WTC11 (cell line): ENCODE data around the gene ZNF804A. TPM values are rescaled to one million over a fixed set of nuclear protein-coding genes. Genes with fewer than 3 reads are reported as not detected.

Experiments
- ATAC-seq: fragments of 200-7000 bp; cut with Tn5 transposase; 2 replicates; pipeline ENCODE4 v1.10.0; 2021; ENCODE audit warnings: mild to moderate bottlenecking, moderate library complexity
- CTCF ChIA-PET: fragments of 300-600 bp; sonication (Branson Sonifier 250); formaldehyde crosslinking; loops from one replicate; lab custom pipeline; 2021; ENCODE audit warnings: antibody characterized with exemption; lab: Charles Lee
- POLR2A ChIA-PET: fragments of 350-600 bp; sonication (Branson Sonifier 250); formaldehyde crosslinking; loops from one replicate; lab custom pipeline; 2021; ENCODE audit warnings: antibody characterized with exemption; lab: Charles Lee
- DNase-seq: peaks from one replicate; pipeline ENCODE4 v3.0.0; 2021; ENCODE audit warnings: low spot score
- H3K27ac Mint-ChIP-seq: 2 replicates; pipeline ENCODE4 v1.8.0; 2021; ENCODE audit warnings: mixed read lengths
- H3K27me3 Mint-ChIP-seq: 2 replicates; pipeline ENCODE4 v1.8.0; 2021; ENCODE audit warnings: low read depth, mild to moderate bottlenecking, moderate library complexity, mixed read lengths
- H3K36me3 Mint-ChIP-seq: 2 replicates; pipeline ENCODE4 v1.8.0; 2021; ENCODE audit warnings: mixed read lengths
- H3K4me1 Mint-ChIP-seq: 2 replicates; pipeline ENCODE4 v1.8.0; 2022; ENCODE audit warnings: mixed read lengths
- H3K4me3 Mint-ChIP-seq: 2 replicates; pipeline ENCODE4 v1.8.0; 2021; ENCODE audit warnings: mild to moderate bottlenecking, moderate library complexity, mixed read lengths
- H3K9me3 Mint-ChIP-seq: 2 replicates; pipeline ENCODE4 v1.8.0; 2021; ENCODE audit warnings: mixed read lengths
- CREB1 ChIP-seq: sonication (generic); formaldehyde crosslinking; IDR thresholded peaks from 2 replicates; pipeline ENCODE4 v1.8.0; 2023; ENCODE audit warnings: mild to moderate bottlenecking, missing genetic modification reagents
- IRF1 ChIP-seq: sonication (generic); formaldehyde crosslinking; IDR thresholded peaks from 2 replicates; pipeline ENCODE4 v1.8.0; 2023; ENCODE audit warnings: missing genetic modification reagents
- MYBL2 ChIP-seq: sonication (generic); formaldehyde crosslinking; IDR thresholded peaks from 2 replicates; pipeline ENCODE4 v1.8.1; 2023; ENCODE audit warnings: mild to moderate bottlenecking, moderate library complexity, missing genetic modification reagents
- NFATC4 ChIP-seq: fragments of 250-450 bp; sonication (Bioruptor Pico); IDR thresholded peaks from 2 replicates; pipeline ENCODE4 v1.9.0; 2021; ENCODE audit warnings: mild to moderate bottlenecking
- NFE2L1 ChIP-seq: sonication (generic); formaldehyde crosslinking; IDR thresholded peaks from 2 replicates; pipeline ENCODE4 v1.8.1; 2023; ENCODE audit warnings: missing genetic modification reagents
- NFYB ChIP-seq: sonication (generic); formaldehyde crosslinking; conservative IDR thresholded peaks from 2 replicates; pipeline ENCODE4 v1.8.0; 2022; ENCODE audit warnings: low read depth, missing genetic modification reagents
- OVOL2 ChIP-seq: fragments of 250-450 bp; sonication (Bioruptor Pico); IDR thresholded peaks from 2 replicates; pipeline ENCODE4 v1.9.0; 2021; ENCODE audit warnings: mild to moderate bottlenecking, borderline replicate concordance
- RELA ChIP-seq: sonication (generic); formaldehyde crosslinking; IDR thresholded peaks from 2 replicates; pipeline ENCODE4 v1.8.1; 2022; ENCODE audit warnings: missing genetic modification reagents, mild to moderate bottlenecking, borderline replicate concordance
- SMAD3 ChIP-seq: sonication (generic); formaldehyde crosslinking; IDR thresholded peaks from 2 replicates; pipeline ENCODE4 v1.8.0; 2022; ENCODE audit warnings: missing genetic modification reagents, mild to moderate bottlenecking, borderline replicate concordance
- SMAD4 ChIP-seq: sonication (generic); formaldehyde crosslinking; IDR thresholded peaks from 2 replicates; pipeline ENCODE4 v1.8.0; 2022; ENCODE audit warnings: mild to moderate bottlenecking, missing genetic modification reagents
- TCF7 ChIP-seq: sonication (generic); formaldehyde crosslinking; IDR thresholded peaks from 2 replicates; pipeline ENCODE4 v1.8.0; 2022; ENCODE audit warnings: mild to moderate bottlenecking, low read depth, missing genetic modification reagents, moderate library complexity
- TEAD1 ChIP-seq: sonication (generic); formaldehyde crosslinking; IDR thresholded peaks from 2 replicates; pipeline ENCODE4 v1.8.0; 2022; ENCODE audit warnings: mild to moderate bottlenecking, missing genetic modification reagents
- TEAD4 ChIP-seq: sonication (generic); formaldehyde crosslinking; IDR thresholded peaks from 2 replicates; pipeline ENCODE4 v1.8.0; 2022; ENCODE audit warnings: mild to moderate bottlenecking, missing genetic modification reagents
- ZNF219 ChIP-seq: sonication (generic); formaldehyde crosslinking; IDR thresholded peaks from 2 replicates; pipeline ENCODE4 v1.8.0; 2023; ENCODE audit warnings: missing genetic modification reagents, mild to moderate bottlenecking, borderline replicate concordance
- ZNF232 ChIP-seq: sonication (generic); formaldehyde crosslinking; IDR thresholded peaks from 2 replicates; pipeline ENCODE4 v1.8.0; 2022; ENCODE audit warnings: mild to moderate bottlenecking, missing genetic modification reagents
- ZNF423 ChIP-seq: fragments of 250-450 bp; sonication (Bioruptor Pico); IDR thresholded peaks from 2 replicates; pipeline ENCODE4 v2.1.2; 2022; ENCODE audit warnings: mild to moderate bottlenecking, moderate library complexity
- ZSCAN18 ChIP-seq: fragments of 250-450 bp; sonication (Bioruptor Pico); IDR thresholded peaks from 2 replicates; pipeline ENCODE4 v2.1.2; 2022; ENCODE audit warnings: mild to moderate bottlenecking, moderate library complexity
- total RNA-seq: library from RNA; stranded (reverse); gene quantifications from 3 replicates; pipeline ENCODE4 v1.2.3, GENCODE V29; 2021
- TF ChIP-seq, protein P1 (sequence below): fragments of 200-600 bp; IDR thresholded peaks from 2 replicates; pipeline ENCODE4 v1.8.0; 2022; ENCODE audit warnings: antibody characterized with exemption
- TF ChIP-seq, protein P2 (sequence below): sonication (generic); formaldehyde crosslinking; IDR thresholded peaks from 2 replicates; pipeline ENCODE4 v1.8.0; 2022; ENCODE audit warnings: mild to moderate bottlenecking, missing genetic modification reagents
- TF ChIP-seq, protein P3 (sequence below): sonication (generic); formaldehyde crosslinking; IDR thresholded peaks from 2 replicates; pipeline ENCODE4 v1.8.0; 2023; ENCODE audit warnings: missing genetic modification reagents, mild to moderate bottlenecking, borderline replicate concordance
- TF ChIP-seq, protein P4 (sequence below): sonication (generic); formaldehyde crosslinking; IDR thresholded peaks from 2 replicates; pipeline ENCODE4 v1.8.0; 2022; ENCODE audit warnings: missing genetic modification reagents
- TF ChIP-seq, protein P5 (sequence below): fragments of 250-450 bp; sonication (Bioruptor Pico); IDR thresholded peaks from 2 replicates; pipeline ENCODE4 v1.9.0; 2021; ENCODE audit warnings: moderate library complexity, mild to moderate bottlenecking, inconsistent platforms, borderline replicate concordance
- TF ChIP-seq, protein P6 (sequence below): sonication (generic); formaldehyde crosslinking; IDR thresholded peaks from 2 replicates; pipeline ENCODE4 v1.8.1; 2022; ENCODE audit warnings: low read depth, missing genetic modification reagents, borderline replicate concordance

ZNF804A gene
- total RNA-seq, 1 experiment from 2014 or later: not detected

DNA sequence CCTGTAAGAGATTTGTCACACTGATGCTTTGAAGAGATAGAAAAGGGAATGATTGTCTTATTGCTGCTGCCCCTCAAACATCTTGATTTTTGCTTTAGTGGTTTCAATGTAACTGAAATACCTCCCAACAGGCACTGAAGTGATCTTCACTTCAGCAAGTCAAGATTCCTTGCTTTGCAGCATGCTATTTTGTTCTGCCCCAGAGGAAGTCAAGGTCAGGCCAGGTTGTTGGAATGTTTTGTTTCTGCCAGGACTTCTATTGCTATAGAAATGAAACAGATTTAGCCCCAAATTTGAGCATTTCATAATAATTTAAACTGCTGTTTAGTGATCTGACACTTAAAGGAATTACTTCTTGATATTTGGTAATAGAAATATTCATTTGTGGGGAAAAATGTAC lies 277.6 kb downstream of the ZNF804A start (continued):
- TF ChIP-seq, protein P1, sequence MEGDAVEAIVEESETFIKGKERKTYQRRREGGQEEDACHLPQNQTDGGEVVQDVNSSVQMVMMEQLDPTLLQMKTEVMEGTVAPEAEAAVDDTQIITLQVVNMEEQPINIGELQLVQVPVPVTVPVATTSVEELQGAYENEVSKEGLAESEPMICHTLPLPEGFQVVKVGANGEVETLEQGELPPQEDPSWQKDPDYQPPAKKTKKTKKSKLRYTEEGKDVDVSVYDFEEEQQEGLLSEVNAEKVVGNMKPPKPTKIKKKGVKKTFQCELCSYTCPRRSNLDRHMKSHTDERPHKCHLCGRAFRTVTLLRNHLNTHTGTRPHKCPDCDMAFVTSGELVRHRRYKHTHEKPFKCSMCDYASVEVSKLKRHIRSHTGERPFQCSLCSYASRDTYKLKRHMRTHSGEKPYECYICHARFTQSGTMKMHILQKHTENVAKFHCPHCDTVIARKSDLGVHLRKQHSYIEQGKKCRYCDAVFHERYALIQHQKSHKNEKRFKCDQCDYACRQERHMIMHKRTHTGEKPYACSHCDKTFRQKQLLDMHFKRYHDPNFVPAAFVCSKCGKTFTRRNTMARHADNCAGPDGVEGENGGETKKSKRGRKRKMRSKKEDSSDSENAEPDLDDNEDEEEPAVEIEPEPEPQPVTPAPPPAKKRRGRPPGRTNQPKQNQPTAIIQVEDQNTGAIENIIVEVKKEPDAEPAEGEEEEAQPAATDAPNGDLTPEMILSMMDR: no peak
- TF ChIP-seq NFATC4 (CRISPR knock-in tag) (no peak), NFE2L1 (no peak), RELA (CRISPR knock-in tag) (no peak)
- TF ChIP-seq, protein P2, sequence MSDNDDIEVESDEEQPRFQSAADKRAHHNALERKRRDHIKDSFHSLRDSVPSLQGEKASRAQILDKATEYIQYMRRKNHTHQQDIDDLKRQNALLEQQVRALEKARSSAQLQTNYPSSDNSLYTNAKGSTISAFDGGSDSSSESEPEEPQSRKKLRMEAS: no peak

GRCh38 chr2:184877909-184878308 lies 279.6 kb downstream of the ZNF804A start:
- POLR2A ChIA-PET: no interaction called here
- peaks cover 25% of the 10 kb centered on the region for H3K9me3 Mint-ChIP-seq
- TF ChIP-seq ZNF219 (CRISPR knock-in tag) (no peak), TEAD4 (CRISPR knock-in tag) (no peak), IRF1 (no peak), TCF7 (CRISPR knock-in tag) (no peak), SMAD3 (CRISPR knock-in tag) (no peak), ZNF232 (CRISPR knock-in tag) (no peak), OVOL2 (no peak), MYBL2 (CRISPR knock-in tag) (no peak), ZSCAN18 (CRISPR knock-in tag) (no peak), NFYB (no peak), SMAD4 (no peak), CREB1 (CRISPR knock-in tag) (no peak), ZNF423 (CRISPR knock-in tag) (no peak), TEAD1 (CRISPR knock-in tag) (no peak)
- TF ChIP-seq, protein P3, sequence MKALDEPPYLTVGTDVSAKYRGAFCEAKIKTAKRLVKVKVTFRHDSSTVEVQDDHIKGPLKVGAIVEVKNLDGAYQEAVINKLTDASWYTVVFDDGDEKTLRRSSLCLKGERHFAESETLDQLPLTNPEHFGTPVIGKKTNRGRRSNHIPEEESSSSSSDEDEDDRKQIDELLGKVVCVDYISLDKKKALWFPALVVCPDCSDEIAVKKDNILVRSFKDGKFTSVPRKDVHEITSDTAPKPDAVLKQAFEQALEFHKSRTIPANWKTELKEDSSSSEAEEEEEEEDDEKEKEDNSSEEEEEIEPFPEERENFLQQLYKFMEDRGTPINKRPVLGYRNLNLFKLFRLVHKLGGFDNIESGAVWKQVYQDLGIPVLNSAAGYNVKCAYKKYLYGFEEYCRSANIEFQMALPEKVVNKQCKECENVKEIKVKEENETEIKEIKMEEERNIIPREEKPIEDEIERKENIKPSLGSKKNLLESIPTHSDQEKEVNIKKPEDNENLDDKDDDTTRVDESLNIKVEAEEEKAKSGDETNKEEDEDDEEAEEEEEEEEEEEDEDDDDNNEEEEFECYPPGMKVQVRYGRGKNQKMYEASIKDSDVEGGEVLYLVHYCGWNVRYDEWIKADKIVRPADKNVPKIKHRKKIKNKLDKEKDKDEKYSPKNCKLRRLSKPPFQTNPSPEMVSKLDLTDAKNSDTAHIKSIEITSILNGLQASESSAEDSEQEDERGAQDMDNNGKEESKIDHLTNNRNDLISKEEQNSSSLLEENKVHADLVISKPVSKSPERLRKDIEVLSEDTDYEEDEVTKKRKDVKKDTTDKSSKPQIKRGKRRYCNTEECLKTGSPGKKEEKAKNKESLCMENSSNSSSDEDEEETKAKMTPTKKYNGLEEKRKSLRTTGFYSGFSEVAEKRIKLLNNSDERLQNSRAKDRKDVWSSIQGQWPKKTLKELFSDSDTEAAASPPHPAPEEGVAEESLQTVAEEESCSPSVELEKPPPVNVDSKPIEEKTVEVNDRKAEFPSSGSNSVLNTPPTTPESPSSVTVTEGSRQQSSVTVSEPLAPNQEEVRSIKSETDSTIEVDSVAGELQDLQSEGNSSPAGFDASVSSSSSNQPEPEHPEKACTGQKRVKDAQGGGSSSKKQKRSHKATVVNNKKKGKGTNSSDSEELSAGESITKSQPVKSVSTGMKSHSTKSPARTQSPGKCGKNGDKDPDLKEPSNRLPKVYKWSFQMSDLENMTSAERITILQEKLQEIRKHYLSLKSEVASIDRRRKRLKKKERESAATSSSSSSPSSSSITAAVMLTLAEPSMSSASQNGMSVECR (CRISPR knock-in tag): no peak
- TF ChIP-seq, protein P4, sequence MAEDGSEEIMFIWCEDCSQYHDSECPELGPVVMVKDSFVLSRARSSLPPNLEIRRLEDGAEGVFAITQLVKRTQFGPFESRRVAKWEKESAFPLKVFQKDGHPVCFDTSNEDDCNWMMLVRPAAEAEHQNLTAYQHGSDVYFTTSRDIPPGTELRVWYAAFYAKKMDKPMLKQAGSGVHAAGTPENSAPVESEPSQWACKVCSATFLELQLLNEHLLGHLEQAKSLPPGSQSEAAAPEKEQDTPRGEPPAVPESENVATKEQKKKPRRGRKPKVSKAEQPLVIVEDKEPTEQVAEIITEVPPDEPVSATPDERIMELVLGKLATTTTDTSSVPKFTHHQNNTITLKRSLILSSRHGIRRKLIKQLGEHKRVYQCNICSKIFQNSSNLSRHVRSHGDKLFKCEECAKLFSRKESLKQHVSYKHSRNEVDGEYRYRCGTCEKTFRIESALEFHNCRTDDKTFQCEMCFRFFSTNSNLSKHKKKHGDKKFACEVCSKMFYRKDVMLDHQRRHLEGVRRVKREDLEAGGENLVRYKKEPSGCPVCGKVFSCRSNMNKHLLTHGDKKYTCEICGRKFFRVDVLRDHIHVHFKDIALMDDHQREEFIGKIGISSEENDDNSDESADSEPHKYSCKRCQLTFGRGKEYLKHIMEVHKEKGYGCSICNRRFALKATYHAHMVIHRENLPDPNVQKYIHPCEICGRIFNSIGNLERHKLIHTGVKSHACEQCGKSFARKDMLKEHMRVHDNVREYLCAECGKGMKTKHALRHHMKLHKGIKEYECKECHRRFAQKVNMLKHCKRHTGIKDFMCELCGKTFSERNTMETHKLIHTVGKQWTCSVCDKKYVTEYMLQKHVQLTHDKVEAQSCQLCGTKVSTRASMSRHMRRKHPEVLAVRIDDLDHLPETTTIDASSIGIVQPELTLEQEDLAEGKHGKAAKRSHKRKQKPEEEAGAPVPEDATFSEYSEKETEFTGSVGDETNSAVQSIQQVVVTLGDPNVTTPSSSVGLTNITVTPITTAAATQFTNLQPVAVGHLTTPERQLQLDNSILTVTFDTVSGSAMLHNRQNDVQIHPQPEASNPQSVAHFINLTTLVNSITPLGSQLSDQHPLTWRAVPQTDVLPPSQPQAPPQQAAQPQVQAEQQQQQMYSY (CRISPR knock-in tag): no peak
- TF ChIP-seq, protein P5, sequence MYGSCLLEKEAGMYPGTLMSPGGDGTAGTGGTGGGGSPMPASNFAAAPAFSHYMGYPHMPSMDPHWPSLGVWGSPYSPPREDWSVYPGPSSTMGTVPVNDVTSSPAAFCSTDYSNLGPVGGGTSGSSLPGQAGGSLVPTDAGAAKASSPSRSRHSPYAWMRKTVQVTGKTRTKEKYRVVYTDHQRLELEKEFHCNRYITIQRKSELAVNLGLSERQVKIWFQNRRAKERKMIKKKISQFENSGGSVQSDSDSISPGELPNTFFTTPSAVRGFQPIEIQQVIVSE (CRISPR knock-in tag): no peak
- TF ChIP-seq, protein P6, sequence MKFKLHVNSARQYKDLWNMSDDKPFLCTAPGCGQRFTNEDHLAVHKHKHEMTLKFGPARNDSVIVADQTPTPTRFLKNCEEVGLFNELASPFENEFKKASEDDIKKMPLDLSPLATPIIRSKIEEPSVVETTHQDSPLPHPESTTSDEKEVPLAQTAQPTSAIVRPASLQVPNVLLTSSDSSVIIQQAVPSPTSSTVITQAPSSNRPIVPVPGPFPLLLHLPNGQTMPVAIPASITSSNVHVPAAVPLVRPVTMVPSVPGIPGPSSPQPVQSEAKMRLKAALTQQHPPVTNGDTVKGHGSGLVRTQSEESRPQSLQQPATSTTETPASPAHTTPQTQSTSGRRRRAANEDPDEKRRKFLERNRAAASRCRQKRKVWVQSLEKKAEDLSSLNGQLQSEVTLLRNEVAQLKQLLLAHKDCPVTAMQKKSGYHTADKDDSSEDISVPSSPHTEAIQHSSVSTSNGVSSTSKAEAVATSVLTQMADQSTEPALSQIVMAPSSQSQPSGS (CRISPR knock-in tag): no peak
- TF ChIP-seq, all 79 proteins: peak for 0
- H3K36me3 Mint-ChIP-seq: 0 out of 2 replicates have a peak, but pooled peaks cover 5% of the 10 kb centered on the region
- H3K4me1 Mint-ChIP-seq: peaks cover 14% of the 10 kb centered on the region
- ATAC-seq: no peak
- H3K27me3 Mint-ChIP-seq: no peaks in the 10 kb centered on the region
- DNase-seq: no peak
- no peak overlapping the region for H3K27ac Mint-ChIP-seq
- CTCF ChIA-PET: no interaction called here
- no peak overlapping the region for H3K4me3 Mint-ChIP-seq
